Small intestine (tissue), 7 donors: ENCODE data around the gene PDE7B. TPM values are rescaled to one million over a fixed set of nuclear protein-coding genes. Genes with fewer than 3 reads are reported as not detected.

ENCODE experiments used
- DNase-seq, 2 donors: peaks; one replicate each; pipeline versions ENCODE4 v3.0.0 to v3.0.0-alpha.2; 2013
- FAIRE-seq: peaks from 2 replicates; lab custom pipeline; 2012; peaks lifted over from hg19 to GRCh38; lab: Jason Lieb, UNC
- H3K27ac ChIP-seq, 3 donors: one replicate each; pipeline ENCODE4 v1.5.1; 2013; ENCODE audit warnings: low read length in 2 of 3, mild to moderate bottlenecking in 2 of 3, control low read depth in 1 of 3, inconsistent platforms in 1 of 3, low read depth in 1 of 3, moderate library complexity in 1 of 3
- H3K27me3 ChIP-seq, 3 donors: one replicate each; pipeline ENCODE4 v1.6.1; 2013; ENCODE audit warnings: low read length in 3 of 3, inconsistent platforms in 1 of 3; ENCODE audit not compliant: control insufficient read depth in 3 of 3, insufficient read depth in 3 of 3
- H3K36me3 ChIP-seq, 3 donors: one replicate each; pipeline ENCODE4 v1.6.1; 2013; ENCODE audit warnings: low read length in 3 of 3, inconsistent platforms in 1 of 3, low read depth in 1 of 3, mild to moderate bottlenecking in 1 of 3, moderate library complexity in 1 of 3; ENCODE audit not compliant: control insufficient read depth in 3 of 3, insufficient read depth in 2 of 3
- H3K4me1 ChIP-seq, 3 donors: one replicate each; pipeline ENCODE4 v1.6.1; 2013; ENCODE audit warnings: low read length in 2 of 3, inconsistent platforms in 1 of 3, low read depth in 1 of 3, mild to moderate bottlenecking in 1 of 3, moderate library complexity in 1 of 3; ENCODE audit not compliant: control insufficient read depth in 3 of 3, insufficient read depth in 2 of 3
- H3K4me3 ChIP-seq, 3 donors: one replicate each; pipeline ENCODE4 v1.5.1; 2013; ENCODE audit warnings: low read length in 3 of 3, control low read depth in 1 of 3, inconsistent platforms in 1 of 3, low read depth in 1 of 3, mild to moderate bottlenecking in 1 of 3, moderate library complexity in 1 of 3
- H3K9me3 ChIP-seq, 2 donors: one replicate each; pipeline ENCODE4 v1.6.1; 2013; ENCODE audit warnings: low read depth in 1 of 2, low read length in 1 of 2; ENCODE audit not compliant: control insufficient read depth in 2 of 2, insufficient read depth in 1 of 2
- WGBS, 3 donors: extraction: QIAGEN DNeasy Blood & Tissue Kit; methylation state at CpG; one replicate each; pipeline ENCODE4 v1.1.7; 2013; 5-methylcytosine and 5-hydroxymethylcytosine counted together
- polyA plus RNA-seq, 4 donors: library from polyadenylated mRNA; stranded (reverse) in 3 of 4; unstranded in 1 of 4; fragments of 200-250 nt in 3 of 4; fragments of 120-200 nt in 1 of 4; gene quantifications; one replicate each; pipeline versions ENCODE4 v1.2.1 to v1.2.3, GENCODE V29; 2013
- donor health status: healthy with polysubstance abuse.
- donor health status: control.
- donor health status: control.
- donor health status: Bipolar disorder and iron deficiency.
- donor health status: healthy.

The PDE7B gene
- polyA plus RNA-seq, 4 donors = 0.22 to 1.4 (median 0.82) TPM

DNA sequence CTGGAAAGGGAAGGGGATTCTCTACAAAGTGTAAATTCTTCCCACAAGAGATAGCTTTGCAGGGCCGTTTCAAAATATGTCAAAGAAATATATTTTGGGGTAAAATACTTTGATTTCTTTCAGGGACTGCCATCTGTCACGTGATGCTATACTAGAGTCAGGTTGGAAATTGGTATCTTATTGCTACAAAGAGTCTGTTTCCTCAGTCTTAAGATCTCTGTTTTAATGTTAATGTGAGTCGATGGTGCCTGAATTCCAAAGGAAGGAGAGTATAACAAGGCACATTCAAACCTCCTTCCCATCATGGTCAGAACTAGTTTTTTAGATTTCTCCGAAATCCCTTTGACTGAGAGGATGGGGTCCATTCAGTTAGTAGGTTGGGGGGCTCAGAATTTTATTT lies 36.3 kb upstream of the PDE7B start:
- DNase-seq (no peak), FAIRE-seq (no peak)
- WGBS, 3 donors = 89 to 94% (median 90%) methylated on average over 4 of the region's 4 CpGs
- Histone ChIP-seq H3K36me3 (no peaks in the 10 kb centered on the region), H3K27ac (no peak overlapping the region), H3K4me3 (no peak overlapping the region), H3K4me1 (peaks cover 0 to 3% (median 2%) of the 10 kb centered on the region in 3 donors), H3K27me3 (no peaks in the 10 kb centered on the region), H3K9me3 (peaks cover 0 to 4% of the 10 kb centered on the region in 2 donors)

GRCh38 chr6:135817035-135817434 lies 34.5 kb upstream of the PDE7B start:
- Histone ChIP-seq H3K9me3 (peaks cover 0 to 4% of the 10 kb centered on the region in 2 donors), H3K27ac (no peak overlapping the region), H3K36me3 (no peaks in the 10 kb centered on the region), H3K4me1 (peaks cover 0 to 3% (median 2%) of the 10 kb centered on the region in 3 donors), H3K4me3 (no peak overlapping the region), H3K27me3 (no peaks in the 10 kb centered on the region)
- FAIRE-seq (no peak), DNase-seq (no peak)
- WGBS, 3 donors = 83 to 91% (median 87%) methylated on average over 2 of the region's 2 CpGs

DNA sequence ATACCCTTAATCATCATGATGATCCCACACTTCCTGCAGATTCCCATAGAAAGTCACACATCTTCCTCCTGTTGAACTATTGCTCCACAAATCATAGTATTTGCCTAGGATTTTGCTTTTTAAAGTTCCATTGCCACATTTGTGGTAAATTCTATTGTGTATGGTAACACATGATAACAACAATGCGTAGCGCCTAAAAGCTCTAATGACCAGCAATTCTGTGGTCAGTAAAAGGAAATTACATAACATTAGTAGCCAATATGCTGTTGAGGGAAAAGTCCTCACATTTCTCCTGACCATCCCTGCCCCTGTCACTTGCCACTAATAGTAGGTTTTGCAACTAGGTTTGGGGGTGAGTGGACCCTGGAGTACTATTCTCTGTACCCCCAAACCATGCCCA lies 31.8 kb upstream of the PDE7B start:
- Histone ChIP-seq H3K9me3 (no peaks in the 10 kb centered on the region), H3K27ac (no peak overlapping the region), H3K27me3 (no peaks in the 10 kb centered on the region), H3K36me3 (no peaks in the 10 kb centered on the region), H3K4me3 (no peak overlapping the region), H3K4me1 (no peaks in the 10 kb centered on the region)
- DNase-seq (no peak), FAIRE-seq (no peak)
- 82 to 94% (median 94%) methylated on average over 2 of the region's 2 CpGs for WGBS, 3 donors

DNA sequence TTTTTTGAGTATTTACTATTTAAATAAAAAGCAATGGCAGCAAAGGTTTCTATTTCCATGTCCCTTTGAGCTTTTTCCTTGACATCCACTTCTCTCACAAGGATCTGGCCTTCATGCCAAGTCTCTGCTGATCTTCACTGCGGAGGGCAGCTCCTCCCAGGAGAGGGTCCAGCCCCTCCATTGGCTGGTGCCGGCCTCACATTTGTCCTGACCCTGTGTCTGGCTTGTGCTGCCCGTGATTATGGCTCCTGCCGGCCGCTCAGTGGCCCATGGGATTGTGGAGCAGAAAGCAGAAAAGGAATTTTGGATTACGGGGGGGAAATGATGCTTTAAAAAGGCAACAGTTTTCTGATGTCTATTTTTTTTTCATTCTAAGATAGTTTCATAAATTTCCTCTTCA lies 31.2 kb upstream of the PDE7B start:
- no peaks in the 10 kb centered on the region for H3K4me1 ChIP-seq
- no peaks in the 10 kb centered on the region for H3K36me3 ChIP-seq
- H3K27ac ChIP-seq = no peak overlapping the region
- FAIRE-seq (no peak), DNase-seq (no peak)
- WGBS, 3 donors = 80 to 93% (median 88%) methylated on average over 6 of the region's 6 CpGs
- H3K4me3 ChIP-seq = no peak overlapping the region
- H3K27me3 ChIP-seq = no peaks in the 10 kb centered on the region
- H3K9me3 ChIP-seq = no peaks in the 10 kb centered on the region

- Histone ChIP-seq H3K36me3 (no peaks in the 10 kb centered on the region), H3K9me3 (no peaks in the 10 kb centered on the region), H3K4me3 (no peak overlapping the region), H3K27me3 (no peaks in the 10 kb centered on the region), H3K4me1 (no peaks in the 10 kb centered on the region), H3K27ac (no peak overlapping the region)
- FAIRE-seq (no peak), DNase-seq (no peak)
- WGBS, 3 donors = 88 to 95% (median 91%) methylated on average over 1 of the region's 1 CpG
Measured at GRCh38 chr6:135823851-135824250, 27.6 kb upstream of the PDE7B start.

DNA sequence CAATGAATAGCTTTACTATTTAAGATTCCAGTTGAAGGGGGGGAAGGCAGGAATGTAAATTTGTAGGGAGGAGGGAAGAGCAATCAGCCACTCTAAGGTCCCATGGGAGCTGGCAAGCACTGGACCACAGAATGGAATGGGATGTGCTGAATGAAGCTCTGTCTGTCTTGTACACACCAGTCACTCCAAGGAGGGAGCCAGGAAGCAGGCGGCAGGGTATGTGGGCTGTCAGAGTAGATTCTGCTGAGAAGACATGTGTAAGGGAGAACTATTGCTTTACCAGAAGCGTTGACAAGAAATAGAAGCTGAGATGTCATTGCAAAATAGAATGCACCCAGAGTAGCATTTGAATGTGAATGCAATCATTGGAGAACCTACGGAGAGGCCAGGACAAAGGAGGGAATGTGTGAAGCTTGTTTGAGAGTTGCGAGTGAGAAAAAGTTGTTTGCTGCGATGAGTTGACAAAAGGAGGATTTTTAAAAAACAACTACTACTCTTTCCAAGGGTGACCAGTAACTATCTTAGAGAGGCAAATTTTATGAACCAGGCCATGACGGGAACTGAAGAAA lies 25.2 kb upstream of the PDE7B start:
- Histone ChIP-seq H3K27me3 (no peaks in the 10 kb centered on the region), H3K36me3 (no peaks in the 10 kb centered on the region), H3K4me1 (no peaks in the 10 kb centered on the region), H3K9me3 (no peaks in the 10 kb centered on the region), H3K27ac (no peak overlapping the region), H3K4me3 (no peak overlapping the region)
- DNase-seq = no peak
- FAIRE-seq = no peak
- WGBS, 3 donors = 90 to 96% (median 95%) methylated on average over 6 of the region's 6 CpGs

- Histone ChIP-seq H3K27ac (no peak overlapping the region), H3K27me3 (no peaks in the 10 kb centered on the region), H3K36me3 (no peaks in the 10 kb centered on the region), H3K4me1 (no peaks in the 10 kb centered on the region), H3K9me3 (no peaks in the 10 kb centered on the region), H3K4me3 (no peak overlapping the region)
- no peak for FAIRE-seq
- DNase-seq = no peak
Measured at GRCh38 chr6:135828021-135828420, 23.5 kb upstream of the PDE7B start.

GRCh38 chr6:135830452-135830881 lies 21.0 kb upstream of the PDE7B start:
- H3K27me3 ChIP-seq = peaks cover 0 to 6% (median 0%) of the 10 kb centered on the region in 3 donors
- H3K9me3 ChIP-seq = no peaks in the 10 kb centered on the region
- DNase-seq (no peak), FAIRE-seq (no peak)
- no peaks in the 10 kb centered on the region for H3K36me3 ChIP-seq
- H3K27ac ChIP-seq = no peak overlapping the region
- 76 to 86% (median 80%) methylated on average over 5 of the region's 5 CpGs for WGBS, 3 donors
- H3K4me1 ChIP-seq = no peaks in the 10 kb centered on the region
- no peak overlapping the region for H3K4me3 ChIP-seq

DNA sequence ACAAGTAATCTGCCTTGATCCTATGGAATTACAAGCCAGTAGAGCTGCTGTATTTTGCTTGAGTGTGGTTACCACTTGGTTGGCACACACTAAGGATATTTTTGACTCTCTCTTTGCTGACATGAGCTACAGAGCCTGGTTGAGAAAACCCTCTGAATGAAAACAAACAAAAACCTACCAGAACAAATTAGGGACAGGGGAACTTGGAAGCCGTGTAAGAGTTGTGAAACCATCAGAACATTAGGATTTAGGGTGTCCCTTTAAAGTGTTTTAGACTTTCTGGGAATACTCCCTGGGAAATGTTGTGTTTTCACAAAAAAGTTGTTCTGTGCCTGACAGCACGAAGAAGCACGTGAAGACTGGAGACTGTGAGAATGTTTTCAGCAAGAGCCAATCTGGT lies 20.5 kb upstream of the PDE7B start:
- no peaks in the 10 kb centered on the region for H3K36me3 ChIP-seq
- DNase-seq = no peak
- FAIRE-seq = no peak
- WGBS, 3 donors = 81 to 93% (median 91%) methylated on average over 3 of the region's 3 CpGs
- H3K4me1 ChIP-seq = no peaks in the 10 kb centered on the region
- no peak overlapping the region for H3K27ac ChIP-seq
- no peaks in the 10 kb centered on the region for H3K9me3 ChIP-seq
- no peak overlapping the region for H3K4me3 ChIP-seq
- peaks cover 0 to 6% (median 0%) of the 10 kb centered on the region in 3 donors for H3K27me3 ChIP-seq
